CD4-positive, alpha-beta T cell treated with Interleukin-12 subunit alpha and Interleukin-12 subunit beta, for 1 hour (primary cell): Measurements from ENCODE around the gene NDP.
A peak's percentile ranks its signal among the peaks of the same experiment; 100 is the strongest.

Source experiments
- DNase-seq: peaks from one replicate; pipeline ENCODE4 v3.0.0-alpha.2; 2020

The NDP gene, protein sequence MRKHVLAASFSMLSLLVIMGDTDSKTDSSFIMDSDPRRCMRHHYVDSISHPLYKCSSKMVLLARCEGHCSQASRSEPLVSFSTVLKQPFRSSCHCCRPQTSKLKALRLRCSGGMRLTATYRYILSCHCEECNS

DNA sequence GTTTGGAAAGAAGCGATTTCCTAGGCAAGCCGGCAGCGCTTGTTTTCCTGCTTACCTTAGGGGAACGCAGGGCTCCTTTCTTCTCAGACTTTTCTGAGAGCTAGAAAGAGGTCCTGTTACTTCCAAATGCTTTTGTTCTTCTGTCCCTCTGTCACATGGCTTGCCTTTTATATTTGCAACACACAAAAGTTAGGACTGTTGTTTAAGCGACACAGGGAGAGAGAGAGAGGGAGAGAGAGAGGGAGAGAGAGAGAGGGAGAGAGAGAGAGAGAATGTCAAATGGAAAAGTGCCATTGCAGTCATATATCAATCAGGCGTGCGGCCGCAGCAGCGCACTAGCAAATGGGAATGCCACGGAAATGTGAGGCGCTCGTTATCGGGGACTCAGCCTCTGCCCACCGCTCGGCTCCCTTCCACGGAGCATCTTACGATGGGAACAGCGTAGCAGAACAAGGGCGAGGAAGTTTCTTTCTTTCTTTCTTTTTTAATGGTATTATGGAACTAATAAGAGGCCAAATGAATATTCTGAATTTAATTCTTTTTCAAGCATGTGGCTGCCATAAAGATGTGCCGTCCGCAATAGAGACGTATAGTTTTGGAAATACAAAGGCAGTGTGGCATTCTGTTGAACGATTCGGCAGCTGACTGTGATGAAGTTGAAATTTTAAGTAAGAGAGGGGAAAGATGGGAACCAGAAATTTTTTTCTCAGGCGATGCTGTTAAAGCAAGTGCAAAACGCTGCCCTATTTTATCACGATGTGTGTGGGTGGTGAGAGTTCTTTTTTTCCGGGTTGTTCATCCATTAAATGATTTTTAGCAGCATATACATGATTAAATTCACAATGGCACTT is at the start of gene NDP:
Gene NDP (minus strand): TSS at position 142 of the 851 bp plus-strand sequence. CDS start 14,745 bp downstream, outside the sequence.
- no peak for DNase-seq

DNA sequence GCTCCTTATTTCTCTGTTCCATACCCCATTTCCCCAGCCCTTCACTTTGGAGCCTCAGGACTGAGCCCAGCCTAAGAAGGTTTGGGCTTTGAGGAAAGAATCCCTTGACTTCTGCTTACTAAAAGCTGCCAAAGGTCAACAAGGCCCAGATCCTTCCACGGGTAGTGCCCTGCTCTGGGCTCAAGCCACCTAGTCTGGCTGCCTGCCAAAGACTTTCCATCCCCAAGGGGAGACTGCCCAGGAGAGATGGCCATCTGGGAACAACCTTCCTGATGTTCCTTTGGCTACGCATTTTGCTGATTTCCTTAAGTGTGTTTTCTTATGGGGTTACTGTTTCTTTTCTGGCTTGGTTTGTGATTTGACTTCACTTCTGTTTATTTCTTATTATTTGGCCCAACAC is 49.8 kb upstream of the NDP start:
- DNase-seq, result no peak

DNA sequence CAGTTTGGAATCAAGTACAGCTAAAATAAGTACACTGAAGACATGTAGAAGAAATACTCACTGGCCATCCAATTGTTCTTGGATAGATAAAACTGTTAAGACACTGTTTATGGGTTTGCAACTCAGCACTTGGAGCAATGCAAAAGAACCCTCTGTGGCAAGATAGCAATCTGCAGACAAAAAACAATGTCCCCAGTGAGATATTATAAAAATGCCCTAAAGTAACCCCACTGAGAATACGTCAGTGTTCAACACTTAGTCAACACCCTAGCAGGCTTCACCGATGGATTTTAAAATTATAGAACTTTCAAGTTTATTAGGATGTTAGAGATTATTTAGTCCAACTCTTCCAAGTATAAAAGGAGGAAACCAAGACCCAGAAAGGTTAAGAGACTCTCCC is 47.5 kb upstream of the NDP start:
- no peak for DNase-seq

DNA sequence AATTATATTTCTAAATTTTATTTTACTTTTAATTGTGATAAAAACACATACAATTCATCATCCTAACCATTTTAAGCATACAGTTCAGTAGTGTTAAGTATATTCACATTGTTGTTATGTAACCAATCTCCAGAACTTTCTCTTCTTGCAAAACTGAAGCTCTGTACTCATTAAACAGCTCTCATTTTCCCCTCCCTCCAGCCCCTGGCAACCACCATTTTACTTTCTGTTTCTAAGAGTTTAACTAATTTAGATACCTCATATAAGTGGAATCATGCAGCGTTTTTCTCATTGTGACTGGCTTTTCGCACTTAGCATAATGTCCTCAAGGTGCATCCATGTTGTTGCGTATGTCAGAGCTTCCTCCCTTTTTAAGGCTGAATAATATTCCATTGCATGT is 46.7 kb upstream of the NDP start:
- DNase-seq, result no peak

DNA sequence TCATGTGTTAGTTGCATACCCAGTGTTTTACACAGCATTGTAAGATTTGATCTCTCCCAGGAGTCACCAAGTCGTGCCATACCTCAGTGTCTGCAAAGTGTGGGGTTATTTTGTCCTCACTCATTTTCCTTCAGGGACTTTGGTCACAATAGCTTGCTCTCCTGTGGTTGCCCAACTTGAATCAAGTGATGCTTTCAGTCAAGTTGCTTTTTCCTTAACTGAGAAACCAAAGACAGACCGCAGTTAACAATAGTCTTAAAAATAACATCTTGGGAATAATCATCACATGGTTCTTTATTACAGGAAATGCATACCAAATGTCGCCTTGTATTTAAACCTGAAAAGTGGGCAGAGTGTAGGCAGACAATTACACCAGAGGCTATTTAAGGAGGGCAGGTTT is 44.5 kb upstream of the NDP start:
- no peak for DNase-seq

DNA sequence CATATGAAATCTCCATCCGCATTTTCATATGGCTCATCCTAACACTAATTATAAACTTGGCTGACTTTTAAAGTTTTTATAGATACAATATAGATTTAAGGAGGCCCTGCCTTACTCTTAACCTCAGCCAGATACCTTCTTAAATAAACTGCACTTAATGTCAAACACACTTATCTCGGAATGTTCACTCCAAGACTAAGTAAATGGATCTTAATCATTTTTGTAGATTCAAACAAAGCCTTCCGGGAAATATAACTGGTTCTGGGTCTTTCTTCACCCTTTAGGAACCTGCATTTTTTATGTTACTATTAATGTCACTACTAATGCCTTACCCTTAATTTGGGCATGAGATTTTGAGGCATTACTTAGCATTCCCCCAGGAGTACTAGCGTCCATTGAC is 43.7 kb upstream of the NDP start:
- DNase-seq, result no peak

DNA sequence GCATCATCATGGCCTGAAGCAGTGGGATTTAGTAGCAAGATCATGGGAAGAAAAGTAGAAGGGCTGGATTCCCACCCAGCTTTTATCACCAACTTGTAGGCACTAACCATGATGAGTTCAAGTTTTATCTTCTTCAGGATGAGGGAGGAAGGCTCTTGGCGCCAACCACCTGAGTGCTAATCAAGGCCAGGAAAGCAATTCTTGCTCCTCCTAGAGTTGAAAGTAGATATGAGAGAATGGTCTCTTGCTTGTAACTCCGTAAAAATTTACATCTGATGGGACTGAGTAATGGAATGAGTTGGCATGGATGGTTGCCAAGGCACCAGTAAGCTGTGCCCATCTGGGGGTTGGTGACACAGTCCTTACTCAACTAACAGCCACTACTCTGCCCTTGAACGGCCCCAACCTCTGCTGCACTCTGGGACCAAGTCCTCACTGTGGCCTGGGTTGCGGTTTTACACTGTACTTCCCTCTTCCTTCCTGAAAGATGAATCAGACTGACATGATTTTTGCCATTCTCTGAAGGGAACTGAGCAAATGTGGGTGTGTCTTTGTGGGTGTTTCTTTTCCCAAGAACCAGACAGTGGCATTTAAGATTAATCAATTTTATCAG is 39.4 kb upstream of the NDP start:
- peak; percentile 26 for DNase-seq

DNA sequence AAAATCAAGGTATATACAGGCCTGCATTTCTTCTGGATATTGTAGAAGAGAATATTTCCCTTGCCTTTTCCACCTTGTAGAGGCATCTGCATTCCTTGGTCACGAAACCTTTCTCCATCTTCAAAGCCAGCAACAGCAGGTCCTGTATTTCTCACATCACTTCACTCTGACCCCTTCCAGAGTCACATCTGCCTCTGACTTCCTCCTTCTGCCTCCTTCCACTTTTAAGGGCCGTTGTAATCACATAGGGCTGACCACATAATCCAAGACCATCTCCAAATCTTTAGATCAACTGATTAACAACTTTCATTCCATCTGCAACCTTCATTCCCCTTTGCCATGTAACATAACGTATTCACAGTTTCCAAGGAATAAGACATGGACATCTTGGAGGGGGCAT is 38.3 kb upstream of the NDP start:
- no peak for DNase-seq

DNA sequence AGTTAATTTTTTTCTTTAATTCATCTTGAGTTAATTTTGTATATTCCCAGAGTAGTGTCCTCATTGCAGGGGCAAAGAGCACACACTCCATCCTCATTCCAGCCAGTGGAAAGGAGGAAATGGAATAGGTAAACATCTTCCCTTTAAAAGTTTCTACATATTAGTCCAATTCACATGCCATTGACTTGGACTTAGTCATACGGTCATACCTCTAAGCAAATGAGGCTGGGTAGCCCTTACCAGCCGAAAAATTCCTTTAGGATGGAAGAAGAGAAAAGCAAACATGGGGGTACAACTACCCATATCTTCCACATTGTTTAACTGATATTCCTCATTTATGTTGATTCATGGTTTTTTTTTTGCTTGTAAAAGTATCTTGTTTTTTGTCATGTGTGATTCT is 37.4 kb upstream of the NDP start:
- no peak for DNase-seq

DNA sequence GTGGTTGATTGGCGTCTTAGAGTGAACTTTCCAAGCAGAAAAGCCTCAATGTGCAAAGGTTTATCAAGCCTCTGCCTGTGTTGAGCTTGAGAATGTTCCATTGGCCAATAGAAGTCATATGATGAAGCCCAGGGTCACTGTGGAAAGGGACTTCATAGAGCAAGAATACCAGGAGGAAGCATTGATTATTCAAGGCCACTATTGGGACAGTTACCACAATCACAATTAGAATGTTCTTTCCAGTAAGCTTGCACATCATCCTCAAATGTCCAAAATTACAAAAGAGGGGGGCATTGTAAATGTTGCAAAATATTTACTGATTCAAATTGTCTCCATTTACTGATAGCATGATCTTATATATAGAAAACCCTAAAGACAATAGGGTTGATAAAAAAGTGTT is 32.9 kb upstream of the NDP start:
- no peak for DNase-seq

DNA sequence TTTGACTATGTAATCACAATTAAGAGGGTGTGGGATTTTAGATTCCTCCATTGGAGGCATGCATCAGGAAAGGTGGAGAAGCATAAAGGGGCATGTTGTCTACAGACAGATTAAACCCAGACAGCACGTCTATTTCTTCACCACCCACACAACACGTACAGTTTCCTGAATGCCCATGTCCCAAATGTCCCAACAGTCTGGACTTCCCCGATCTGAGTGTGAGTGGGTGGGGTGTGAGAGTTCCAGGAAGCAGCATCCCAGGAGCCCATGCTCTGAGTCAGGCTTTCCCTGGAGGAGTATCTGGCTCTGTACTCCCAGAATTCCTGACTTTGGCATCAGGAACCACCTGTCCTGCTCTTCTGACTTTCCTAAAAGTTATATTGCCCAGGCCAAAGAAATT is 30.8 kb upstream of the NDP start:
- DNase-seq, result no peak

DNA sequence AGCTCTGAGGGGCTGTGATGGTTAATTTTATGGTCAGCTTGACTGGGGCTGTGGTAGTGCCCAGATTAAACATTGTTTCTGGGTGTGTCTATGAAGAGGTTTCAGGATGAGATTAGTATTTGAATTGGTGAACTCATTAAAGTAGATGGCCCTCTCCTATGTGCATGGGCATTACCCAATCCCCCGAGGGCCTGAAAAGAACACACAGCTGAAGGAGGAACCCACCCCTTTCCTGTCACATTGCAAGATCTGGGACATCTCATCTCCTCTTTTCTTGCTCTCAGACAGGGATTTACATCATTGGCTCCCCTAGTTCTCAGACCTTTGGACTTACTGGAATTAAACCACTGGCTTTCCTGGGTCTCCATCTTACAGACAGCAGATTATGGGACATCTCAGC is 29.4 kb upstream of the NDP start:
- DNase-seq, result no peak

DNA sequence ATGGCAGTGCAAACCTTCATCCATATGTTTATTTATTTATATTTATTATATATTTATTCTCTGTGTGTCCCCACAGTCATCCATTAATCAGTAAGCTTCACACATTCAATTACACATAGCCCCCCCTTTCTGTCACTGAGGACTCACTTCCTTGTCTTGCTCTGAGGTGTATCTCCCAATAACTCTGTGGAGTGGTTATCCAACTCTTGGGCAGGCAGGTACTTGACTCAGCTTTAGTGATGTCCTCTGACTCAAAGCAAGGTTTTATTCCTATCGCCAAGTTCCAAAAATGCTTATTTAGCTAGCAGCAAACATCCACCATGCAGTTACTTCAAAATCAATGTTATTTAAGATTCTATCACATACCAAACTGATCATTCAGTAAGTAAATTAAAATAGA is 25.2 kb upstream of the NDP start:
- DNase-seq, result no peak

DNA sequence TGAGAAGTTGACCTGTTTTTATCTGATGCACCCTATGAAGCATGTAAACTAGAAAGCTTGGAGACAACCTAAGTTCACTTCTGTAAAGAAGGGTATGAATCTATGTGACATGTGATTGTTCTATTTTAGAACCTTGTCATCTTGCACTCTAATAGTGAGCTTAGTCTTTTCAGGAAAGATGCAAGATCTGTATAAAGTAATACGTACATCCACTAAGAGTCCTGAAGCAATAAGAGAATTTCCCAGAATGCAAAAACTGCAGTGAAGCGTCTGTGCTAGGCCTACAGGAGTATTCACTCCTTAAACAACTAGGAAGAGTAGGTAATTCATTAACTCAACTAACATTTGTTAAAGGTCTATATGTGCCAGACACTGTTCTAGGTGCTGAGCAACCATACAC is 23.3 kb upstream of the NDP start:
- no peak for DNase-seq

DNA sequence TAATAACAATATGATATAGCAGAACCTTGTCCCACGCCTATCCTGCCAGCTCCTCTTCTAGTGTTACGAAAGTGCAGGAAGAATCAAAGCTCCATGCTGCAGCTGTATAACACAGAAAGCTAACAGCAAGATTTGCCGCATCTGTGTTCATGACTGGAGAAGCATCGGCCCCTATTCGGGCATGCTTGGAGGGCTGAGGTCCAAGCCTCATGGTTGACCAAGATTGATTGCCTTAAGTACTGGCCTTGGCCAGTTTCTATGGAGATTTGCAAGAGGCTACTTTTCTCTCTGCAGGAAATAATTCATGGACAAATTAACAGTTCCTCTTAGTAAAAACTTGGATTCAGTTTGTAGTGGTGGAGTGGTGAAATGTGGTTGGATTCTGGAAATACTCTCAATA is 12.9 kb upstream of the NDP start:
- no peak for DNase-seq

DNA sequence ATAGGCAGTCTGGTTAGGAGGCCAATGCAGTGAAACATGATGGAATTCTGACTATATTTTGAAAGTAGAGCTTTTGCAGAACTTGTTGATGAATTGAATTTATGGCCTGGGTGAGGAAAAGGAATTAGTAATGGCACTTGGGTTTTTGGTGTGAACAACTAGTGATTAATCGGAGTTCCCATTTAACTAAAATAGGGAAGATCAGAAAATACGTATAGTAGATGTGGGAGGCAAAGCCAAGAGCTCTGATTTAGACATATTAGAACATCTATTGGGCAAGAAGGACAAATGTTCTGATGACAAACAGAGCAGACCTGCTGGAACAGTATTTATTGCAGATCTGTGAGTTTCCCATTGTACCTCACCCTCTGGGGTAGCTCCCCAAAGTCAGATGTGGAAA is 12.3 kb upstream of the NDP start:
- no peak for DNase-seq

DNA sequence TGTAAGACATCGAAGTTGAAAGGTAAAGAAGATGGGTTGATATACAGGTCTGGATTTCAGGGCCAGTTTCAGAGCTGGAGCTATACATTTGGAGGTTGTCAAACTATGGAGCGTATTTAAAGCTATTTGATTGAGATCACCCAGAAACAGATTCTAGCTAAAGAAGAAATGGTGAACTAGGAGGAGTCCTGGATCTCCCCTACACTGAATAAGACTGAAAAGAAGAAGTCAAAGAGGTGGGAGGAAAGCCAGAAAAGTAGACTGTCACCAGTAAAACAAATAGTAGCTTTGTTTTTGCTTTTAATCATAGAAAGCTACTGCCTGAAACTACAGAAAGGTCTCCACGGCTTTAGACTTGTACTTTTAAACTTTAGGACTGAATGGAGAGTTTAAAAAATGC is 5.0 kb upstream of the NDP start:
- no peak for DNase-seq

DNA sequence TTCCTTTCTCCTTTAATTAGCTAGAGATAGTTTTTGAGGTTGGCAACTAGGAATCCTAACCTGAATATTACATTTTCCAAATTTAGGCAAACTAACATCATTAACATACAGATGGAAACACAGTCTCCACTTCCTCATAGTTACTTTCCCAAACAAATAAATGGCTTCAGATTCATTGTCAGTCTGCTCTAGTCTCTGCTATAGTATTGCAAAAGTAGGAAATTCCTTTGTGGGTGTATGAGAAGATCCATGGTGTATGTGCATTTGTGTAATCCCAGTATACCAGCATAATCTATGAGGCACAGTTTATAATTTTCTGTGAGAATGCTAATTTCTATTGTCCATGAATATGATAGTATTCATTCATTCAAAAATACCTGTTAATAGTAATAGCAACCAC is 3.0 kb upstream of the NDP start:
- DNase-seq, result no peak

DNA sequence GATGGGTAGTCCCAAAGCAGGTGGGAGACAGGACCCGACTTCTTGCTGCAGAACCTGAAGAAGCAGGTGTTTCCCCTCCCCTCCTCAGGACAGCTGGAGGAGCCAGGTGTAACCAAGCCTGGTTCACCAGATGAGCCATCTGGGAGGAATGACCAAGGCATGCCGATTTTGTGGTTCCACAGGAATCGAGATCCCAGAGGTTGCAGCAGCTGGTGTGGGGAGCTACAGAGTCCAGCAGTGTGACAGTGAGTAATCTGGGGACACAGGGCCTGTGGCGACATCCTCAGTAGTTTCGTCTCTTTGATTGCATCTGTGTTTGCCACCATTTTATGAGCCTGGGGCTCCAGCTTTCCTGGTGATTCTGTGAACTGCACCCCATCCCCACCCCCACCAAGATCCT is 2.6 kb upstream of the NDP start:
- DNase-seq, result no peak

DNA sequence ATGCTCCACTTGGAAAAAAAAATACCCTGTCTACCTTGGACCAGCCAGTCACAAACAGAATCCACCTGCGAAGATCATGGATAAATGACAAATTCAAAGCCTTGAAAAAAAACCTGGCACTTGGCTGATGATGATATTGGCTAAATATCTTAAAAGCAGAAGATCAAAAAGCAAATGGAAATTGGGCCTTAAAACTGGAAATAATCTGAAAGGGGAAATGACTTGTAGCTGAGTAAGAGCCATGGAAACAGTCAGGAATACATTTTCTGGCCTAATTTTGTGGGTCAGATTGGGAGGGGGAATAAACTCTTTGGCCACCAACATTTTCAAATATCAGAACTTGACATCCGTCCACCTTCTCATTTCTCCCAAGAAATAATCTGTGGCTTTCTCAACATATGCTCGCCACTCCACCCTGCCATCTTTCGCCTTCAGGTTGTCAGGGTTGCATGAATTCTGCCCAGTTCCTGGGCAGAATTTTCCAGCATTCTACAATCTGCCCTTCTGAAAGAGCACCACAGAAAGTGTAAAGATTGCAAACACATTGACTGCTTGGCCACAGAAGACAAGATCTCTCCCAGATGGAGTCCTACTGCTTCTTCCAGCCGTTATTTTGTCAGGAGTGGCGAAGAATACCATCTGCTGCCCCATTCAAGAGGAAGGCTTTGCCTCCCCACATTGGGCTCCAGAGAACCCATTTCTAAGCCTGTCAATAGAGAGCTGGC is 1.7 kb upstream of the NDP start:
- DNase-seq, result no peak

DNA sequence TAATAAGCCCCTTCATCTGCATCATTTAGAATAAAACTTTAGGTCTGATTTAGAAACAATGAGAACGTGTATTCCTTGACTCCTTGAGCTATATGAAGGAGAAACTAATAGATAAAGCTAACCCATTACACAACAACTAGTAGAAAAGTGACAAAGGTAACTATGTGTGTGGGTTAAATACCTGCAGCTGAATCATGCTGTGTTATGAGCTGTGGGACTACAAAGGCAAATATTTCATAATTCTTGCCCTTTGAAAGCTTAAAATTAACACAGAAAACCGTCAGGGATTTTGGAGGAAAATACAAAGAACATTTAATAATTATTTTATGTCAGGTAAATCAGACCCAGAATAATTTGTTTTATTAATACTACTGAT is 898 bp upstream of the NDP start:
- no peak for DNase-seq

DNA sequence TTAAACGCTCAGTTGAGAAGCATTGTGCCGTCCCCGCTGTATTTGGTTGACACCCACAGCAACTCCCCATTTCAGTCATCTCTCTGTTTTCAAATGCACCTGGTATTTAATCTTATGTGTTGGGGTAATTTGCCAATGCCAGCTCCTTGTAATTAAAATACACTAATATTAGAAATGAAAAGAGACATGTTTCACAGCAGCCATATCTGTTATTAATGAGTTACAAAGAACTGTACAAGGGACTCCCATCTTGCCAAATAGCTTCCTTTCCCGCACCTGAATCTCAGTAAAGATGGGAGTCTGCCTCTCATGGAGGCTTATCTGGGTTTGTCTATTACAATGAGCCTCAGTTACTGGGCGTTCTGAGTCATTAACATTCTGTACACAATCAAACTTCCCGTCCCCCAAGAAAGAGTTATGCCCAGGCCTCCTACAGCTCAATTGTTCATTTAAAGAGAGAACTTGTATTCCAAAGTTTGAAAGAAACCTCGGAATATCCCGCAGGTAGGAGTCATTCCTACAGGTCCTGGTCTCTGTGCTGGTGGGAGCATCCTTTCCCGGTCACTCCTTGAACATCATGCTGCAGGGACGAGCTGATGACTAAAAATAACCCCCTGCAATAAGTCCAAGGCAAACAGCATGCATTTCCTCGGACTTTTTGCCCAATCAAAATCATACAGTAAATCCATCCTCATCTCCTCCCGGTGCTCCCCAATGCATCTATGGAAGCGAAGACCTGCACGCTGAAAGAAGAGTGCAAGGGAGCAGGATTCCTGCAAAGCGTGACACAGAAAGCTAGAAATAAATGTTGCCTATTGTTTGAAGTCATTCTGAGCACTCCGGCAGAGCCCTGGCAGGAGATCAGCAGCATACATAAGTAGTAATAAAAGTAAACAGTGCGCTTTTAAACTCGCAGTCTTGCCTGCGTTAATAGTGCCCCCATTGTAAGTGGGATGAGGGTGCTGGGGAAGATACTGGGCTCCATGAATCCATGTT is 926 bp downstream of the NDP start:
- no peak for DNase-seq

DNA sequence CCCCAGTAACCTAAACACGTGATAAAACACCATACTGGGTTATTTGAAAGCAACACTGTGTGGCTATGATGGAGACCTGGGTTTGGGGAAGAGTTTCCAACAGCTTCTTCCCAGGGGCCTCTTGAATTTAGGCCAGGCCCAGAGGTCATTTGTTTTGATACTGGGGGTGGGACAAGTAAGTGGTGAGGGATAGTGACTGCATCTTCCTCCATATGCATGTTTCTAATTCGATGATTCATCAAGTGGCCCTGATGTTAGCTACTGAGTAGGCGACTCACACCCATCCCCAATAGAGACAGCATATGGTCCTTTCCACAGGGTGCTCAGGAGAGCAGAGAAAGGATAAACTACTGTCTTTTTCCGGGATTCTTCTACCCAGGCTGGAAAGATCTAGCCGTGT is 2.7 kb downstream of the NDP start:
- DNase-seq, result no peak
